GM12878 (cell line): ENCODE results near the gene SHMT2. TPM values are rescaled to one million over a fixed set of nuclear protein-coding genes. Genes with fewer than 3 reads are reported as not detected.
A peak's percentile ranks its signal among the peaks of the same experiment; 100 is the strongest.

Experiments
- ATAC-seq: fragments of 200-7000 bp; cut with Tn5 transposase; 3 replicates; pipeline ENCODE4 v1.9.1; 2020; ENCODE audit warnings: mild to moderate bottlenecking, moderate library complexity
- BruUV-seq: library from RNA; stranded (reverse); fragments of 400-500 nt; replicated peaks from 2 replicates; lab custom pipeline; 2021; lab: Mats Ljungman, UMichigan
- CTCF ChIA-PET: fragments of 300-600 bp; sonication (Branson Sonifier 250); formaldehyde crosslinking; extraction: SDS; loops from one replicate; lab custom pipeline; 2021; ENCODE audit warnings: inconsistent platforms; lab: Yijun Ruan, JAX
- POLR2A ChIA-PET: fragments of 350-600 bp; formaldehyde crosslinking; extraction: SDS; loops from one replicate; lab custom pipeline; 2021; ENCODE audit warnings: inconsistent platforms; lab: Charles Lee
- RAD21 ChIA-PET: fragments of 300-600 bp; sonication (Branson Sonifier 250); formaldehyde crosslinking; loops from one replicate; lab custom pipeline; 2023; ENCODE audit warnings: antibody characterized with exemption; ENCODE audit not compliant: unreplicated experiment; lab: Charles Lee
- SMC1A ChIA-PET: fragments of 300-600 bp; sonication (Branson Sonifier 250); formaldehyde crosslinking; loops from one replicate; lab custom pipeline; 2023; ENCODE audit not compliant: unreplicated experiment, uncharacterized antibody; lab: Charles Lee
- DNase-seq: peaks from one replicate; pipeline ENCODE4 v3.0.0-alpha.2; 2011; ENCODE audit warnings: low read depth, low spot score
- FAIRE-seq: peaks from 3 replicates; lab custom pipeline; 2011; peaks lifted over from hg19 to GRCh38; lab: Jason Lieb, UNC
- H2AFZ ChIP-seq: 2 replicates; pipeline ENCODE4 v1.6.0; 2011; ENCODE audit warnings: low read depth, low read length, control low read depth; ENCODE audit not compliant: control insufficient read depth
- H3K27ac ChIP-seq: 2 replicates; pipeline ENCODE4 v1.5.1; 2011; ENCODE audit warnings: control low read depth; ENCODE audit not compliant: control insufficient read depth, insufficient read depth
- H3K27me3 ChIP-seq, 2 experiments: replicated peaks in 1 of 2; 2 replicates each; pipeline versions ENCODE4 v1.6.0 to v1.6.1; 2011; ENCODE audit warnings: low read length in 1 of 2; ENCODE audit not compliant: control insufficient read depth in 2 of 2, insufficient read depth in 2 of 2
- H3K36me3 ChIP-seq, 2 experiments: 2 replicates each; pipeline ENCODE4 v1.5.1; 2011; ENCODE audit warnings: low read length in 1 of 2; ENCODE audit not compliant: control insufficient read depth in 2 of 2, insufficient read depth in 2 of 2
- H3K4me1 ChIP-seq: 2 replicates; pipeline ENCODE4 v1.6.1; 2011; ENCODE audit warnings: mild to moderate bottlenecking, low read length, moderate library complexity, mixed read lengths; ENCODE audit not compliant: control insufficient read depth, insufficient read depth
- H3K4me2 ChIP-seq: 2 replicates; pipeline ENCODE4 v1.6.0; 2011; ENCODE audit warnings: control low read depth; ENCODE audit not compliant: control insufficient read depth, insufficient read depth
- H3K4me3 ChIP-seq: fragments of 200-600 bp; sonication (generic); 2 replicates; pipeline ENCODE4 v1.5.1; 2016
- H3K79me2 ChIP-seq: 2 replicates; pipeline ENCODE4 v1.6.0; 2011; ENCODE audit warnings: low read length; ENCODE audit not compliant: control insufficient read depth, insufficient read depth
- H3K9ac ChIP-seq: 2 replicates; pipeline ENCODE4 v1.8.0; 2011; ENCODE audit warnings: low read length, control low read depth, mixed read lengths; ENCODE audit not compliant: control insufficient read depth, insufficient read depth
- H3K9me3 ChIP-seq: replicated peaks from 3 replicates; pipeline ENCODE4 v1.5.1; 2011; ENCODE audit warnings: mild to moderate bottlenecking, low read length; ENCODE audit not compliant: control insufficient read depth, insufficient read depth
- H4K20me1 ChIP-seq: 2 replicates; pipeline ENCODE4 v1.6.0; 2011; ENCODE audit not compliant: control insufficient read depth, insufficient read depth
- CREM ChIP-seq: IDR thresholded peaks from 2 replicates; pipeline ENCODE4 v1.6.1; 2014; ENCODE audit warnings: antibody characterized with exemption, low read depth
- FOS ChIP-seq: IDR thresholded peaks from 3 replicates; pipeline ENCODE4 v1.6.1; 2011; ENCODE audit warnings: borderline replicate concordance; ENCODE audit not compliant: insufficient read length; ENCODE audit errors: extremely low read depth
- KDM1A ChIP-seq: fragments of 200-600 bp; sonication (generic); IDR thresholded peaks from 2 replicates; pipeline ENCODE4 v1.6.1; 2016; ENCODE audit warnings: borderline replicate concordance
- RAD21 ChIP-seq: IDR thresholded peaks from 2 replicates; pipeline ENCODE4 v1.6.1; 2011; ENCODE audit warnings: mild to moderate bottlenecking, low read depth, low read length, moderate library complexity; ENCODE audit not compliant: insufficient read depth
- RFX5 ChIP-seq: IDR thresholded peaks from 2 replicates; pipeline ENCODE4 v1.6.1; 2011; ENCODE audit warnings: low read depth, low read length, improper control_type of control experiment
- RUNX3 ChIP-seq: IDR thresholded peaks from 2 replicates; pipeline ENCODE4 v1.6.1; 2012; ENCODE audit warnings: low read length, inconsistent platforms
- USF2 ChIP-seq: IDR thresholded peaks from 2 replicates; pipeline ENCODE4 v1.6.1; 2011; ENCODE audit warnings: low read depth, low read length, improper control_type of control experiment, borderline replicate concordance
- ZNF274 ChIP-seq: IDR thresholded peaks from one replicate; pipeline ENCODE4 v1.8.0; 2011; ENCODE audit not compliant: insufficient read length, insufficient read depth
- WGBS: methylation state at CpG from one replicate; pipeline ENCODE4 v1.1.6; 2016; ENCODE audit warnings: low lambda C conversion rate; ENCODE audit not compliant: insufficient replicate concordance, insufficient coverage; ENCODE audit errors: missing lambda C conversion rate; 5-methylcytosine and 5-hydroxymethylcytosine counted together
- in situ Hi-C: fragments of 300-500 bp; cut with MboI; formaldehyde crosslinking; loops from 9 replicates; pipeline ENCODE4 v1.14.3; 2018; ENCODE audit warnings: mixed read lengths
- intact Hi-C: fragments of 100-400 bp; cut with micrococcal nuclease; formaldehyde crosslinking; loops from one replicate; pipeline ENCODE4 v1.14.2; 2022; ENCODE audit not compliant: unreplicated experiment
- polyA plus RNA-seq, 11 experiments: library from polyadenylated mRNA; depleted of rRNA in 4 of 11; unstranded in 6 of 11; stranded (reverse) in 5 of 11; fragments of >200 nt; fragmentation: Nextera tagmentation in 4 of 11; fragmentation: Illumina TruSeq in 1 of 11; extraction: Ambion mirVana in 4 of 11; extraction: Trizol in 1 of 11; gene quantifications; 1 replicate in 1 of 11; 2 replicates in 10 of 11; pipeline versions ENCODE4 v1.2.1 to v1.2.3, GENCODE V29; 2011 to 2016; ENCODE audit warnings: inconsistent platforms in 2 of 11, missing spikeins in 2 of 11, low read depth in 1 of 11
- total RNA-seq, 4 experiments: library from RNA; depleted of rRNA in 3 of 4; stranded (reverse); fragments of >200 nt in 3 of 4; fragmentation: Illumina TruSeq in 1 of 4; extraction: Trizol in 1 of 4; gene quantifications; 2 replicates each; pipeline versions ENCODE4 v1.2.1 to v1.2.3, GENCODE V29; 2013 to 2021

SHMT2 gene
- total and polyA plus RNA-seq, 10 of the 15 experiments (the other 5 are each of a cell fraction or from before 2014, with no cell fraction given) = 57.0 to 292 (median 186) TPM

- TF ChIP-seq KDM1A = no peak
- TF ChIP-seq RAD21 = no peak
- 0 out of 2 replicates have a peak, but pooled peaks have one; percentile 15 for TF ChIP-seq RUNX3
- TF ChIP-seq FOS = no peak
- TF ChIP-seq RFX5 = no peak
- TF ChIP-seq USF2 = no peak
- TF ChIP-seq ZNF274 = no peak
- TF ChIP-seq CREM = no peak
- Histone ChIP-seq H3K4me1 (peaks cover 38% of the 10 kb centered on the region), H4K20me1 (0 out of 2 replicates have a peak, but pooled peaks cover 2% of the 10 kb centered on the region), H3K36me3 (peaks cover 15% of the 10 kb centered on the region in 2 experiments; a peak in 3 of 4 replicates), H3K9ac (no peak overlapping the region), H3K27me3 (peaks cover 5 to 8% of the 10 kb centered on the region in 2 experiments; a peak in 3 of 4 replicates), H3K27ac (no peak overlapping the region), H3K4me3 (no peak overlapping the region), H2AFZ (no peak overlapping the region), H3K4me2 (no peak overlapping the region), H3K79me2 (no peaks in the 10 kb centered on the region), H3K9me3 (no peaks in the 10 kb centered on the region)
- WGBS = 12% methylated on average over 5 of the region's 5 CpGs
- CTCF ChIA-PET = interaction anchor here (0.6 to 10.7 kb wide), 6 partner anchors 10 to 223 kb away, joined by 3 to 271 read pairs (median 48); partner anchors contain the start of genes INHBE and SHMT2
- intact Hi-C loops = no loop called here
- POLR2A ChIA-PET = interaction anchor here (0.7 to 1.1 kb wide), 2 partner anchors 8 to 321 kb away, joined by 3 to 10 read pairs; partner anchors contain the start of gene SHMT2
- BruUV-seq = no TSS peak
- ATAC-seq (no peak), DNase-seq (no peak), FAIRE-seq (no peak)
- SMC1A ChIA-PET = interaction anchor here (8.1 kb wide), 1 partner anchor 23 kb away, joined by 55 read pairs; no protein-coding TSS in a partner anchor
- RAD21 ChIA-PET = interaction anchor here (0.6 to 4.6 kb wide), 6 partner anchors 8 to 223 kb away, joined by 3 to 36 read pairs (median 6); partner anchors contain the start of gene SHMT2
- in situ Hi-C loops = no loop called here
These were observed 8.1 kb downstream of the SHMT2 start for GRCh38 chr12:57237596-57237931.
